ENCODE data around the gene E2F4.

E2F4 gene

GRCh38 chr16:67157892-67158635 lies 33.9 kb upstream of the E2F4 start:
- DNase-seq (ENCODE audit: low read depth): no peak

GRCh38 chr16:67158637-67159600 lies 33.0 kb upstream of the E2F4 start:
- peak; percentile 75 for DNase-seq (ENCODE audit: low read depth)

DNA sequence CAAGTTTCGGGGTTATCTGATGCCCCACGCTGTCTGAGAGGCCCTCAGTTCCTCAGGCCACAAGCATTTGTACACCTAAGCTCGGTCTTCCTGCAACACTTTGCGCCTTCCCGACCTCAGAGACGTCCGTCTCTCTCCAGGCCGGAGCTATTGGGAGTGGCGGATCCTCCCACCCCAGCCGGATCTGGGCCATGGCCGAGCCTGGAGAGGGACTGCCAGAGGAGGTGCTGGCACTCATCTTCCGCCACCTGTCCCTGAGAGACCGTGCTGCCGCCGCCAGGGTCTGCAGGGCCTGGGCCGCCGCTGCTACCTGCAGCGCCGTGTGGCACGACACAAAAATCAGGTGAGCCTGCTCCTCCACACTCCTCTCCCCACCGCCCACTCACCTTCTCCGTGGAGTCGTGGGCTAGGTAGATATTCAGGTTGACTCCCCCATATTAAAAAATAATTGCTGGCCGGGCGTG lies 30.3 kb upstream of the E2F4 start:
- no peak for DNase-seq (ENCODE audit: low read depth)

- DNase-seq (ENCODE audit: low read depth): no peak
Observed at GRCh38 chr16:67162506-67163163, 29.3 kb upstream of the E2F4 start.

DNA sequence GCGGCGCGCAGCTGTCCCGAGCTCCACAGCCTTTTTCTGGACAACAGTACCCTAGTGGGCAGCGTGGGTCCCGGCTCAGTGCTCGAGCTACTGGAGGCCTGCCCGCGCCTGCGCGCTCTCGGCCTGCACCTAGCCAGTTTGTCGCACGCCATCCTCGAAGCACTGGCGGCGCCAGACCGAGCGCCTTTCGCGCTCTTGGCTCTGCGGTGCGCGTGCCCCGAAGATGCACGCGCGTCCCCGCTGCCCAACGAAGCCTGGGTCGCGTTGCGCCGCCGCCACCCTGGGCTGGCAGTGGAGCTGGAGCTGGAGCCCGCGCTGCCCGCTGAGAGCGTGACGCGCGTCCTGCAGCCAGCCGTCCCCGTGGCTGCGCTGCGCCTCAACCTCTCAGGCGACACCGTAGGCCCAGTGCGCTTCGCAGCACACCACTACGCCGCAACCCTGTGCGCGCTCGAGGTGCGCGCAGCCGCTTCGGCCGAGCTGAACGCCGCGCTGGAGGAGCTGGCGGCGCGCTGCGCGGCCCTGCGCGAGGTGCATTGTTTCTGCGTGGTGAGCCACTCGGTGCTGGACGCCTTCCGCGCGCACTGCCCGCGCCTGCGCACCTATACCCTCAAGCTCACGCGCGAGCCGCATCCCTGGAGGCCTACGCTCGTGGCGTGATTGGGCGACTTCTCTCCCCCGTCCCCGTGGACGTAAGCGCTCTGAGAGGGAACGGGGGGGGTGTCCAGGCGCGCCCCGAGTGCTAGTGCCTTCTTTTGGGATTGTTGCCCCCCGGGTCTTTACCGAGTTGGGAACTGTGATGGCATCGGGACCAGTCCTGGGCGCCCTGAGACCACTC lies 28.6 kb upstream of the E2F4 start:
- DNase-seq (ENCODE audit: low read depth): no peak

GRCh38 chr16:67163999-67164558 lies 27.9 kb upstream of the E2F4 start:
- DNase-seq (ENCODE audit: low read depth): no peak

DNA sequence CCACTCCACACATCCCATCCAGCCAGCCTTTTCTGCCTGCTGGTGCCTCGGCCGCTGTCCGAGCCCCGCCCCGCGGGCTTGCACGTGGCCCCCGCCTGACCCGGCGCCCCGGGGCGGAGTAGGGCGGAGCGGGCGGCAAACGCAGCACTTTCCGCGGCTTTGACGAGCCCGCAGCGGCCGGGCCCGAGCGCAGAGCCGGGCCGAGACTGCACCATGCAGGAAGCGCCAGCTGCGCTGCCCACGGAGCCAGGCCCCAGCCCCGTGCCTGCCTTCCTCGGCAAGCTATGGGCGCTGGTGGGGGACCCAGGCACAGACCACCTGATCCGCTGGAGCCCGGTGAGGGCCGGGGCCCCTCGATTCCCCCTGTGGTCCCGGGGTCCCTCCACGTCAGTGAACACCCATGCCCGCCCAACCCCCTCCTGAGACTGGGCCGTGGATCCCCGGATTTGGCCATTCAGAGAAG lies 27.3 kb upstream of the E2F4 start, which contains the start of gene HSF4:
TSS of gene HSF4 (plus strand) at position 147 of the 463 bp plus-strand sequence. CDS start at position 214, 67 bp downstream.
- DNase-seq (ENCODE audit: low read depth): no peak

DNA sequence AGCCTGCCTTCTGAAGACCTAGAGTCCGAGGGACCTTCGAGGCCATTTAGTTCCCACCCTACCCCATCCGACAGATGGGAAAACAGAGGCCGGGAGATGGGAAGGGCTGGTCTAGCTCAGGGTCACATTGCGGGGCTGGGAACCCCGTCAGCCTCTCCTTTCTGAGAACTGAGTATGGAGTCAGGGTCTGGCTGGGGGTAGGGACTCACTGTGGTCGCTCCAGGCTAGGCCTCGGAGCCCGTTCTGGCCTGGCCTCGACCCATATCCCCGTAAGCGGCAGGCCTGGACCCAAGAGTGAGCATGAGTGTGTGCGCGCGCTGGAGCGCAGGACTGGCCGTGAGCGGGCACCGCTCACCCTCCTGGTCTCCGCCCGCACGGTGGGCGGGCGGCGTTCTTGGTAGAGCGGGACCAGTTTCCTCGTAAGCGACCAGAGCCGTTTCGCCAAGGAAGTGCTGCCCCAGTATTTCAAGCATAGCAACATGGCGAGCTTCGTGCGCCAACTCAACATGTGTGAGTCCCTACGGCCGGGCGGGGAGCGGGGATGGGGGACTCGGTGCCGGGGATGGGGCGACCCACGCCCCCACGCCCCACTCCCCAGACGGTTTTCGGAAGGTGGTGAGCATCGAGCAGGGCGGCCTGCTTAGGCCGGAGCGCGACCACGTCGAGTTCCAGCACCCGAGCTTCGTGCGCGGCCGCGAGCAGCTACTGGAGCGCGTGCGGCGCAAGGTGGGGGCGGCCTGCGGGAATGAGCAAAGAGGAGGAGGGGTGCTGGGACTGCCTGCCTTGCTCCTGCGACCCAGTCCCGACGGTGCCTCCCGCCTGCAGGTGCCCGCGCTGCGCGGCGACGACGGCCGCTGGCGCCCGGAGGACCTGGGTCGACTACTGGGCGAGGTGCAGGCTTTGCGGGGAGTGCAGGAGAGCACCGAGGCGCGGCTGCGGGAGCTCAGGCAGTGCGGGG lies 26.6 kb upstream of the E2F4 start:
- DNase-seq (ENCODE audit: low read depth): no peak

- DNase-seq (ENCODE audit: low read depth): no peak
Observed at GRCh38 chr16:67166110-67166547, 25.8 kb upstream of the E2F4 start.

- no peak for DNase-seq (ENCODE audit: low read depth)
Observed at GRCh38 chr16:67166598-67167168, 25.3 kb upstream of the E2F4 start.

DNA sequence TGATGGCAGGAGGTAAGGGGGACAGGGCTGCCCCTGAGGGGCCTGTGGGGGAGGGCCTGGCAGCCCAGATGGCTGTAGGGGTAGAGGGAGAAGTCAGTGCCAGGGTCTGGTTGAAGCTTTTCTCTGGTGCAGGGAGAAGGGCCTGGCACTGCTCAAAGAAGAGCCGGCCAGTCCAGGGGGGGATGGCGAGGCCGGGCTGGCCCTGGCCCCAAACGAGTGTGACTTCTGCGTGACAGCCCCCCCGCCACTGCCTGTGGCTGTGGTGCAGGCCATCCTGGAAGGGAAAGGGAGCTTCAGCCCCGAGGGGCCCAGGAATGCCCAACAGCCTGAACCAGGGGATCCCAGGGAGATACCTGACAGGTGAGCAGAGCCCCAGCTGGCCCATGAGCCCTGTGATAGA lies 24.4 kb upstream of the E2F4 start:
- no peak for DNase-seq (ENCODE audit: low read depth)

GRCh38 chr16:67169011-67169451 lies 22.9 kb upstream of the E2F4 start:
- no peak for DNase-seq (ENCODE audit: low read depth)

DNA sequence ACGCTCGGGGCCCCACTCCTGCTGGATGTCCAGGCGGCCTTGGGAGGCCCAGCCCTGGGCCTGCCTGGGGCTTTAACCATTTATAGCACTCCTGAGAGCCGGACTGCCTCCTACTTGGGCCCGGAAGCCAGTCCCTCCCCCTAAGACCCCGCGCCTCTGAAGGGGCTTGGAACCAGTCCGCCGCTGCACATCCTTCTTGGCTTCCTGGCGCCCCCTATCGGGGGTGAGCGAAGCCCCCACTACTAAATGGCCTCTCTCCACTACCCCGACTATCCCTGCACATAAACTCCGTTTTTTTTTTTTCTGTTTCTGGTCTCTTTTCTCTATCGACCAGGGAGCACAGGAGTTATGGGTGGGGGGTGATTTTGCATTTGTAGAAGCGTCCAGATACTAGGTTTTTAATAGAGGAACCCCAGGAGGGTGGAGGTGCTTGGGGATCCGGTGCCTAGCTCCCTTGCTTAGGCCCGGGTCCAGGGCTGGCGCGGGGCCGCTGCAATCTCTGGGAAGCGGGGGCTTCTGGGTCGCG lies 22.2 kb upstream of the E2F4 start:
- DNase-seq (ENCODE audit: low read depth): no peak

- DNase-seq (ENCODE audit: low read depth): no peak
Observed at GRCh38 chr16:67170168-67170948, 21.6 kb upstream of the E2F4 start, which contains the start of gene NOL3. TSS of gene NOL3 (plus strand) at chr16:67170538.

- DNase-seq (ENCODE audit: low read depth): no peak
Observed at GRCh38 chr16:67170949-67171649, 20.9 kb upstream of the E2F4 start.

- DNase-seq (ENCODE audit: low read depth): no peak
Observed at GRCh38 chr16:67173323-67173722, 18.6 kb upstream of the E2F4 start.

Measured in T-helper 22 cell (primary cell).